ENCODE results near the gene CLDN3.
A peak's percentile ranks its signal among the peaks of the same experiment; 100 is the strongest.
"Not testable (repeated sequence)": the region's sequence is repeated elsewhere in the genome, so short reads cannot be mapped to it uniquely, and the experiment has no call there.

The CLDN3 gene

GRCh38 chr7:73770002-73770859 is at the start of gene CLDN3:
CLDN3 (minus strand) TSS chr7:73770270; CDS start chr7:73770049, 221 bp downstream.
- no peak for DNase-seq (ENCODE audit: low read depth)

GRCh38 chr7:73817121-73817520 is 47.1 kb upstream of the CLDN3 start:
- DNase-seq (ENCODE audit: low read depth) = no peak

- no peak for DNase-seq (ENCODE audit: low read depth)
Observed at GRCh38 chr7:73815436-73815835, 45.4 kb upstream of the CLDN3 start.

- DNase-seq (ENCODE audit: low read depth) = no peak
Observed at GRCh38 chr7:73812996-73813395, 42.9 kb upstream of the CLDN3 start.

- DNase-seq (ENCODE audit: low read depth) = peak; percentile 48
Observed at GRCh38 chr7:73811760-73812168, 41.7 kb upstream of the CLDN3 start.

GRCh38 chr7:73810998-73811360 is 40.9 kb upstream of the CLDN3 start:
- DNase-seq (ENCODE audit: low read depth) = no peak

GRCh38 chr7:73809467-73809951 is 39.4 kb upstream of the CLDN3 start:
- DNase-seq (ENCODE audit: low read depth) = no peak

- no peak for DNase-seq (ENCODE audit: low read depth)
Observed at GRCh38 chr7:73802459-73802858, 32.4 kb upstream of the CLDN3 start.

GRCh38 chr7:73801577-73801976 is 31.5 kb upstream of the CLDN3 start:
- DNase-seq (ENCODE audit: low read depth) = no peak

GRCh38 chr7:73799282-73800141 is 29.4 kb upstream of the CLDN3 start:
- DNase-seq (ENCODE audit: low read depth) = no peak

GRCh38 chr7:73797176-73797575 is 27.1 kb upstream of the CLDN3 start:
- DNase-seq (ENCODE audit: low read depth) = not testable (repeated sequence)

- not testable (repeated sequence) for DNase-seq (ENCODE audit: low read depth)
Observed at GRCh38 chr7:73796656-73797055, 26.6 kb upstream of the CLDN3 start.

GRCh38 chr7:73795188-73795587 is 25.1 kb upstream of the CLDN3 start:
- not testable (repeated sequence) for DNase-seq (ENCODE audit: low read depth)

- DNase-seq (ENCODE audit: low read depth) = not testable (repeated sequence)
Observed at GRCh38 chr7:73791170-73791690, 21.2 kb upstream of the CLDN3 start.

GRCh38 chr7:73789051-73789450 is 19.0 kb upstream of the CLDN3 start:
- no peak for DNase-seq (ENCODE audit: low read depth)

GRCh38 chr7:73787786-73788048 is 17.6 kb upstream of the CLDN3 start:
- not testable (repeated sequence) for DNase-seq (ENCODE audit: low read depth)

- DNase-seq (ENCODE audit: low read depth) = no peak
Observed at GRCh38 chr7:73786588-73786987, 16.5 kb upstream of the CLDN3 start.

- DNase-seq (ENCODE audit: low read depth) = no peak
Observed at GRCh38 chr7:73779517-73779916, 9.4 kb upstream of the CLDN3 start.

- no peak for DNase-seq (ENCODE audit: low read depth)
Observed at GRCh38 chr7:73778801-73779389, 8.8 kb upstream of the CLDN3 start.

GRCh38 chr7:73774923-73775322 is 4.9 kb upstream of the CLDN3 start:
- no peak for DNase-seq (ENCODE audit: low read depth)

- DNase-seq (ENCODE audit: low read depth) = no peak
Observed at GRCh38 chr7:73773700-73774517, 3.8 kb upstream of the CLDN3 start.
